SH-SY5Y (cell line): ENCODE measurements around the gene DIPK1C.

Experiments
- GATA2 ChIP-seq: IDR thresholded peaks from 2 replicates; pipeline ENCODE4 v1.6.1; 2011; ENCODE audit warnings: mild to moderate bottlenecking, low read depth, low read length
- GATA3 ChIP-seq: IDR thresholded peaks from 2 replicates; pipeline ENCODE4 v1.6.1; 2011; ENCODE audit warnings: low read depth, mild to moderate bottlenecking, low read length, moderate library complexity

- no peak for TF ChIP-seq GATA3
- TF ChIP-seq GATA2 = no peak
These were observed 31.8 kb upstream of the DIPK1C start for GRCh38 chr18:74488864-74489263.
